BLaER1 treated with 17β-estradiol and CSF1 and Interleukin-3, amounts not matched to agents 10 nM and 100 nM (cell line): ENCODE results near the gene BCR.
"Not testable (repeated sequence)": the region's sequence is repeated elsewhere in the genome, so short reads cannot be mapped to it uniquely, and the experiment has no call there.

Source experiments
- H3K27ac ChIP-seq, 11 experiments: shearing (Covaris generic); formaldehyde crosslinking; 2 replicates each; pipeline ENCODE4 v1.8.1; 2022
- H3K27me3 ChIP-seq, 11 experiments: shearing (Covaris generic); formaldehyde crosslinking; 2 replicates each; pipeline ENCODE4 v1.8.1; 2022
- H3K36me3 ChIP-seq, 11 experiments: shearing (Covaris generic); formaldehyde crosslinking; 2 replicates each; pipeline ENCODE4 v1.8.1; 2022
- H3K4me1 ChIP-seq, 10 experiments: shearing (Covaris generic); formaldehyde crosslinking; 2 replicates each; pipeline ENCODE4 v1.8.1; 2022
- H3K4me2 ChIP-seq, 11 experiments: shearing (Covaris generic); formaldehyde crosslinking; 2 replicates each; pipeline ENCODE4 v1.8.1; 2022
- H3K4me3 ChIP-seq, 10 experiments: shearing (Covaris generic); formaldehyde crosslinking; 2 replicates each; pipeline ENCODE4 v1.8.1; 2022
- H3K9ac ChIP-seq, 11 experiments: shearing (Covaris generic); formaldehyde crosslinking; 2 replicates each; pipeline ENCODE4 v1.8.1; 2022
- H3K9me3 ChIP-seq, 11 experiments: shearing (Covaris generic); formaldehyde crosslinking; replicated peaks in 1 of 11; 2 replicates each; pipeline ENCODE4 v1.8.1; 2022
- H4K20me1 ChIP-seq, 11 experiments: shearing (Covaris generic); formaldehyde crosslinking; 2 replicates each; pipeline ENCODE4 v1.8.1; 2022
- Cebpa-rat ChIP-seq, 11 experiments: shearing (Covaris generic); IDR thresholded peaks; 2 replicates each; pipeline ENCODE4 v1.8.1; 2022

BCR gene

DNA sequence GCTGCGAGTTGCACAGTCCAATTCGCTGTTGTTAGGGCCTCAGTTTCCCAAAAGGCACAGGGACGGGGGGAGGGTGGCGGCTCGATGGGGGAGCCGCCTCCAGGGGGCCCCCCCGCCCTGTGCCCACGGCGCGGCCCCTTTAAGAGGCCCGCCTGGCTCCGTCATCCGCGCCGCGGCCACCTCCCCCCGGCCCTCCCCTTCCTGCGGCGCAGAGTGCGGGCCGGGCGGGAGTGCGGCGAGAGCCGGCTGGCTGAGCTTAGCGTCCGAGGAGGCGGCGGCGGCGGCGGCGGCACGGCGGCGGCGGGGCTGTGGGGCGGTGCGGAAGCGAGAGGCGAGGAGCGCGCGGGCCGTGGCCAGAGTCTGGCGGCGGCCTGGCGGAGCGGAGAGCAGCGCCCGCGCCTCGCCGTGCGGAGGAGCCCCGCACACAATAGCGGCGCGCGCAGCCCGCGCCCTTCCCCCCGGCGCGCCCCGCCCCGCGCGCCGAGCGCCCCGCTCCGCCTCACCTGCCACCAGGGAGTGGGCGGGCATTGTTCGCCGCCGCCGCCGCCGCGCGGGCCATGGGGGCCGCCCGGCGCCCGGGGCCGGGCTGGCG lies at the start of gene BCR:
BCR (plus strand) TSS at position 209 of the 592 bp plus-strand sequence. CDS start 452 bp downstream, outside the sequence.
- TF ChIP-seq Cebpa-rat (IDR thresholded peaks at IDR 0.05): no peak
- peaks cover 18 to 23% (median 21%) of the 10 kb centered on the region in 11 experiments for H3K9me3 ChIP-seq
- H3K27ac ChIP-seq: peak within 1 kb of the TSS; percentile 22 to 82 (median 76); a peak in 21 of 22 replicates
- H3K36me3 ChIP-seq: peaks cover 0 to 25% (median 5%) of the 10 kb centered on the region in 11 experiments; a peak in 10 of 22 replicates
- H3K4me3 ChIP-seq: peak within 1 kb of the TSS; percentile 66 to 92 (median 82)
- peaks cover 42 to 67% (median 60%) of the 10 kb centered on the region in 10 experiments for H3K4me1 ChIP-seq
- peaks cover 15 to 65% (median 46%) of the 10 kb centered on the region in 11 experiments; a peak in 21 of 22 replicates for H4K20me1 ChIP-seq
- peak within 1 kb of the TSS; percentile 76 to 88 (median 80) for H3K9ac ChIP-seq
- peaks cover 0 to 21% (median 0%) of the 10 kb centered on the region in 11 experiments; a peak in 8 of 22 replicates for H3K27me3 ChIP-seq
- peak within 1 kb of the TSS; percentile 91 to 99 (median 97) for H3K4me2 ChIP-seq

DNA sequence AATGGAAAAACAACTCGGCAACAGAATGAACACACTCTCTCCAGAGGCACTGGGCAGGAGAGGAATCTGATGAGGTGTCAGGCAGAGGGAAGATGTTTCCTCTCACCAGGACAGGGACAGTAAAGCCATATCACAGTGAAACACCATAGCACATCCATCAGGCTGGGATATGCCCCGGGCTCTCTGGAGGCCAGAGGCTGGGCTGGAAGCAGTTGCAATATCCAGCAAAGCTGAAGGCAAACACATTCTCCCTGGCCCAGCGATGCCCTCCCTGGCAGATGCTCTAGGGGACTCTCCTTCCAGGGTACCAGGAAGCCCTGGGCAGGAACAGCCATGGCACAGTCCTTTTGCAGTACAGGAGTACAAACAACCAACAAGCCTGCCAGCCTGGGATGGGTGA lies 49.6 kb upstream of the BCR start:
- H3K9me3 ChIP-seq: no peaks in the 10 kb centered on the region
- TF ChIP-seq Cebpa-rat (IDR thresholded peaks at IDR 0.05): no peak
- H3K9ac ChIP-seq: no peak overlapping the region
- H3K27me3 ChIP-seq: no peaks in the 10 kb centered on the region
- no peak overlapping the region for H3K4me3 ChIP-seq
- peak overlapping the region in 1 of 11 experiments; percentile 63; a peak in 2 of 22 replicates for H3K4me2 ChIP-seq
- no peak overlapping the region for H3K27ac ChIP-seq
- no peaks in the 10 kb centered on the region for H4K20me1 ChIP-seq
- peaks cover 2 to 51% (median 24%) of the 10 kb centered on the region in 10 experiments; a peak in 18 of 20 replicates for H3K4me1 ChIP-seq
- H3K36me3 ChIP-seq: no peaks in the 10 kb centered on the region

DNA sequence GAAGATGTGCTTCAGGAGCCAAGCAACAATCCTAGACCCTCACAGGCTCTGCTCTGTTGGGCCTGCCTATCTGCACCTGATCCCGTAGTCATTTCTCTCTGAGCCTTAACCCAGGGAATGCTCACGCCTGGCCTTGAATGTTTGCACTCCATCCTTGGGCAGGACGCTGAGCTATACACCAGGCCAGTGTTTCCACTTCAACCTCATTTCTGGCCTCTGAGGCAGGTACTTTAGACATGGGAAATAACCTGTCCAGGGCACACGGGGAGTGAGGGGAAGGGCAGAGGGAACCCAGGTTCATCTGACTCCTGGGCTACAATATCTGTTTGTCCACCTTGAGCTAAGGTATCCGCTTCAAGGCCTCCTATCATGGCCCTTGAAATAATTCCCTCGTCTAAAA lies 48.4 kb upstream of the BCR start:
- no peak overlapping the region for H3K4me3 ChIP-seq
- no peaks in the 10 kb centered on the region for H4K20me1 ChIP-seq
- H3K9ac ChIP-seq: peak overlapping the region in 3 of 11 experiments; percentile 24 to 43 (median 26); a peak in 3 of 22 replicates
- H3K4me2 ChIP-seq: peak overlapping the region in 8 of 11 experiments; percentile 2 to 73 (median 54); a peak in 13 of 22 replicates
- H3K36me3 ChIP-seq: no peaks in the 10 kb centered on the region
- H3K27ac ChIP-seq: no peak overlapping the region
- TF ChIP-seq Cebpa-rat (IDR thresholded peaks at IDR 0.05): no peak
- H3K4me1 ChIP-seq: peaks cover 5 to 63% (median 37%) of the 10 kb centered on the region in 10 experiments; a peak in 18 of 20 replicates
- no peaks in the 10 kb centered on the region for H3K27me3 ChIP-seq
- no peaks in the 10 kb centered on the region for H3K9me3 ChIP-seq

DNA sequence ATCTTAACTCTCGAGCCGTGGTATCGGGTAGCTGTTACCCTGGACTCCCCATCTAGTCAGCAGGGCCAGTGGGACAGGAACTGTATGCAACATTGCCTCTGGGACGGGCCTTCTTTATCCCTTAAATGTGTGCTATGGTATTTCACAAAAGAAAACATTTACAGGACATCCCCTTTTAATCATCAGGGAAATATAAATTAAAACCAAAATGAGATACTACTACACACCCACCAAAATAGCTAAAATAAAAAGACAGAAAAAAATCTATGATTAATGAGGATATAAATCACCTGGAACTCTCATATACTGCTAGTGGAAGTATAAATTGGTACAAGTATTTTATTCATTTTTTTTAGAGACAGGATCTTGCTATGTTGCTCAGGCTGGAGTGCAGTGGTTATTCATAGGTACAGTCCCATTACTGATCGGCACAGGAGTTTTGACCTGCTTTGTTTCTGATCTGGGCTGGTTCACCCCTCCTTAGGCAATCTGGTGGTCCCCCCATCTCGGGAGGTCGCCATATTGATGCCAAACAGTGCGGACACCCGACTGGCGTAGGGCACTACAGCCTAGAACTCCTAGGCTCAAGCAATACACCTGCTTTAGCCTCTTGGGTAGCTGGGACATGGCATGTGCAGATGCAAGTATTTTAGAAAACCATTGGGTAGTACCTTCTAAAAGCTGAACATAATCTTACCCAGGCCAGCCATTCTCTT lies 47.8 kb upstream of the BCR start:
- H3K9ac ChIP-seq: 0 out of 22 replicates have a peak overlapping the region, but pooled peaks of 1 of the 11 experiments have one; percentile 24
- H4K20me1 ChIP-seq: no peaks in the 10 kb centered on the region
- H3K27ac ChIP-seq: no peak overlapping the region
- H3K4me2 ChIP-seq: peak overlapping the region in 8 of 11 experiments; percentile 2 to 73 (median 54); a peak in 13 of 22 replicates
- peaks cover 9 to 69% (median 43%) of the 10 kb centered on the region in 10 experiments; a peak in 19 of 20 replicates for H3K4me1 ChIP-seq
- H3K27me3 ChIP-seq: no peaks in the 10 kb centered on the region
- no peaks in the 10 kb centered on the region for H3K36me3 ChIP-seq
- H3K4me3 ChIP-seq: no peak overlapping the region
- TF ChIP-seq Cebpa-rat (IDR thresholded peaks at IDR 0.05): no peak
- no peaks in the 10 kb centered on the region for H3K9me3 ChIP-seq

DNA sequence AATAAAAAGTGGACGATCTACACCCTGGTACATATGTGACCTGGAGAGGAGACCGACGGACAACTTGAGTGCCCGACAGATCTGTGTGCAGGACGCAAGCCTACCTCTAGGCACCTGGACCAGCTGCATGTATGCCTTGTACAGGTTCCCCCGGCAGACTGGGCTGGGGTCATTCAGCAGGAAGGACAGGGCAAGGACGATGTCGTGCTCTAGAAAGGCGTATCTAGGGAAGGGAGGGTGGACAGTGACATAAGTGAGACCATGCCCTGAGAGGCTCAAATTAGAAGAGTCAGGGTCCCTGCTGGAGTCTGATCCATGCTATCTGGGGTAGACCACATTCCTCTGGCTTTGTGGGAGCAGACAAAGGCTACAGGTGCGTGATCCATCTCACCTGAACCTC lies 46.4 kb upstream of the BCR start:
- Histone ChIP-seq H4K20me1 (no peaks in the 10 kb centered on the region; a peak in 1 of 22 replicates), H3K9ac (no peak overlapping the region), H3K9me3 (no peaks in the 10 kb centered on the region), H3K27me3 (no peaks in the 10 kb centered on the region), H3K4me3 (no peak overlapping the region), H3K27ac (no peak overlapping the region), H3K36me3 (no peaks in the 10 kb centered on the region), H3K4me2 (0 out of 22 replicates have a peak overlapping the region, but pooled peaks of 2 of the 11 experiments have one; percentile 4 to 73), H3K4me1 (peaks cover 22 to 79% (median 56%) of the 10 kb centered on the region in 10 experiments)
- TF ChIP-seq Cebpa-rat (IDR thresholded peaks at IDR 0.05): no peak

DNA sequence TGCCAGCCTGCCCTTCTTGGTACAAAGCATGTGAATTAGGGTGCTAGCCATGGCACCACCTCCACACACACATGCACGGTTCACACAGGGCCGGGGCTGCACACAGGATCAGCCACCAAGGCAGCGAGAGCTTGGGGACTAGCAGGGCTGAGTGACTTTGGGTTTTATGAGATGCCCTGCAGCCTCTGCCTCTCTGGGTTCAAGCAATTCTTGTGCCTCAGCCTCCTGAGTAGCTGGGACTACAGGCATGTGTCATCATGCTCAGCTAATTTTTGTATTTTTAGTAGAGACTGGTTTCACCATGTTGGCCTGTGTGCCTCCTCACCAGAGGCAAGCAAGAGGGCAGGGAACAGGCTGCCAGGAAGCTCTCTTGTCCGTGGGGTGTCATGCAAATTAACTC lies 43.3 kb upstream of the BCR start:
- Histone ChIP-seq H3K9ac (peak overlapping the region in 5 of 11 experiments; percentile 20 to 68 (median 56); a peak in 5 of 22 replicates), H3K4me1 (peaks cover 35 to 94% (median 79%) of the 10 kb centered on the region in 10 experiments), H3K4me2 (peak overlapping the region; percentile 71 to 96 (median 84); a peak in 19 of 22 replicates), H3K27ac (peak overlapping the region in 8 of 11 experiments; percentile 51 to 75 (median 64); a peak in 12 of 22 replicates)
- H4K20me1 ChIP-seq, H3K9me3 ChIP-seq, H3K36me3 ChIP-seq, H3K27me3 ChIP-seq, H3K4me3 ChIP-seq: not testable (repeated sequence)

DNA sequence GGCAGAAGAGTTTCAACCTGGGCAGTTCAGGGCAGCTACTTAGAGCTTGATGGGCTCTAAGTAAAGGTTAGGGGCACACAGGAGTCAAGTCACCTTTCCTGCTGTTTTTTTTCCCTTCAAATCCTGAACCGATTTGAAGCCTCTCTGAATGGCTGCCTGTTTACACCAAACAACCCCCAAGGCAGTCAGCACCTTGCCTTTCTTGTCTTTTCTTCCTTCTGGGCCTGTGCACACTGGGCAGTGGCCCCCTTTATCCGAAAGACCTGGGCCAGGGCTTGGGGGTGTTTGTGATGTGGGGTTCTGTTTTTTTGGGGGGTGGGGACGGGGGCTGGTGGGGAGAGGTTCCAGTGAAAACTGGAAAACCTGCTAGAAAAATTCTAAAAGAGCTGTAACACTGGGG lies 42.8 kb upstream of the BCR start:
- peaks cover 40 to 94% (median 80%) of the 10 kb centered on the region in 10 experiments for H3K4me1 ChIP-seq
- no peaks in the 10 kb centered on the region for H3K36me3 ChIP-seq
- no peaks in the 10 kb centered on the region for H3K9me3 ChIP-seq
- no peaks in the 10 kb centered on the region for H3K27me3 ChIP-seq
- H3K9ac ChIP-seq: peak overlapping the region in 8 of 11 experiments; percentile 20 to 68 (median 54); a peak in 12 of 22 replicates
- H3K4me2 ChIP-seq: peak overlapping the region; percentile 71 to 96 (median 84); a peak in 21 of 22 replicates
- no peak for TF ChIP-seq Cebpa-rat (IDR thresholded peaks at IDR 0.05)
- peak overlapping the region in 1 of 10 experiments; percentile 26; a peak in 1 of 20 replicates for H3K4me3 ChIP-seq
- peak overlapping the region in 9 of 11 experiments; percentile 37 to 75 (median 61); a peak in 17 of 22 replicates for H3K27ac ChIP-seq
- peaks cover 0 to 3% (median 0%) of the 10 kb centered on the region in 11 experiments; a peak in 1 of 22 replicates for H4K20me1 ChIP-seq

DNA sequence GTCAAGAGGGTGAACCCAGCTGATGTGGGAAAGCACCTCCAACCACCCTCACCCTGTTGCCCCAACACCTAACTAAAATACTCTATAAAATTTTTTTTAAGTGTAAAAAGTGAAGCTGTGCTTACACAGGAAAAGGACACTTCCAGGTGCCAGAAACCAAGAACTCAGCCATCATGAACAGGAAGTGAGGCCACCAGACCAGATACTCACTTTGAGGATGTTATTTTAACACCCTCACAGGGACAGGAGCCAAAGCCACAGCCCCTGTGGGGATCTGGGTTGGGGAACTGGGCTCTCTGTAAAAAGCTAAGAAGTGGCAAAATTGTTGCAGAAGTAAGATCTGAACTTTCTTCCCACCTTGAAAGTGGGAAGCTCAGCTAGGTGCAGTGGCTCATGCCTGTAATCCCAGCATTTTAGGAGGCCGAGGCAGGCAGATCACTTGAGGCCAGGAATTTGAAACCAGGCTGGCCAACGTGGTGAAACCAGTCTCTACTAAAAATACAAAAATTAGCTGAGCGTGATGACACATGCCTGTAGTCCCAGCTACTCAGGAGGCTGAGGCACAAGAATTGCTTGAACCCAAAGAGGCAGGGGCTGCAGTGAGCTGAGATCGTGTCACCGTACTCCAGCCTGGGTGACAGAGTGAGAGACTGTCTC lies 42.3 kb upstream of the BCR start:
- Histone ChIP-seq H3K36me3 (no peaks in the 10 kb centered on the region), H3K4me3 (peak overlapping the region in 4 of 10 experiments; percentile 14 to 40 (median 28); a peak in 7 of 20 replicates), H3K27me3 (no peaks in the 10 kb centered on the region), H3K9me3 (no peaks in the 10 kb centered on the region), H3K4me2 (peak overlapping the region; percentile 71 to 96 (median 84)), H4K20me1 (peaks cover 0 to 3% (median 0%) of the 10 kb centered on the region in 11 experiments; a peak in 1 of 22 replicates), H3K27ac (peak overlapping the region in 10 of 11 experiments; percentile 28 to 75 (median 58); a peak in 19 of 22 replicates), H3K9ac (peak overlapping the region; percentile 2 to 68 (median 46); a peak in 19 of 22 replicates), H3K4me1 (peaks cover 46 to 94% (median 85%) of the 10 kb centered on the region in 10 experiments)
- peak in 3 of 11 experiments; percentile 25 to 47 (median 26); a peak in 2 of 22 replicates for TF ChIP-seq Cebpa-rat (IDR thresholded peaks at IDR 0.05)
